IMR-90 (cell line): ENCODE data around the gene CEBPA.

Experiments
- FOS ChIP-seq: fragments of 150-350 bp; IDR thresholded peaks from 2 replicates; pipeline ENCODE4 v1.6.1; 2016; ENCODE audit warnings: low read depth, low read length
- MAZ ChIP-seq: IDR thresholded peaks from 2 replicates; pipeline ENCODE4 v1.6.1; 2012; ENCODE audit warnings: low read depth, mild to moderate bottlenecking, low read length, improper control_type of control experiment, moderate library complexity, borderline replicate concordance
- RCOR1 ChIP-seq: IDR thresholded peaks from 2 replicates; pipeline ENCODE4 v1.6.1; 2012; ENCODE audit warnings: mild to moderate bottlenecking, low read length, improper control_type of control experiment; ENCODE audit not compliant: insufficient replicate concordance
- TF ChIP-seq, protein P1 (sequence below): conservative IDR thresholded peaks from 2 replicates; pipeline ENCODE4 v1.5.1; 2012; ENCODE audit warnings: mild to moderate bottlenecking, low read depth, low read length, improper control_type of control experiment

DNA sequence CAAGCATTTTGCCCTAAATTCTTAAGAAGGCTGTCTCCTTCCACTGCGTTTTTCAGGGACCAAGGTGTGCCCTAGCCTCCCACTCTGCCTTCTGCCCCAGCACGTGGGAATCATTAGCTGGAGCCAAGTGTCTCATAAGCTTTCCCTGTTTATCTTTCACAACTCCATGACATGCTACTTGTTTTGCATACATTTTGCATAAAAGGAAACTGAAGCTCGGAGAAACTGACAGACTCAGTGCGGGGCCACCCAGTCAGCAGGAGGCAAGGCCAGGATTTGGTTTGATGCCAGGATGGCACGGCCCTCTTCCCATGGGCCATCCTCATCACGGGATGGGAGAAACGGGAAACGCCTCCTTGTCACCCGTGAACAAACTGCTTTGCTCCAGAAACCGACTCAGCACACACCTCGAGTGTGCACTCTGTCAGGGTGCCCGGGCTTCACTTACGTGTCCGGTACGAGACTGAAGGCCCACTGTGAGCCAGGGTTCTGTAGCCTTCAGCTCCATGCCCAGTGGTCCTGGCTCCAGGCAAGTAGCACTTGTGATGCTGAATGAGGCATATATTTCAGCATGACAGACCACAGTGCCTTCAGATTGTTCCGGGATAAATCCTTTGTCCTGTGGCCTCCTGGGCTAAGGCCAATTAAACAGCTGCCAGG is 9.6 kb downstream of the CEBPA start:
- TF ChIP-seq, protein P1, sequence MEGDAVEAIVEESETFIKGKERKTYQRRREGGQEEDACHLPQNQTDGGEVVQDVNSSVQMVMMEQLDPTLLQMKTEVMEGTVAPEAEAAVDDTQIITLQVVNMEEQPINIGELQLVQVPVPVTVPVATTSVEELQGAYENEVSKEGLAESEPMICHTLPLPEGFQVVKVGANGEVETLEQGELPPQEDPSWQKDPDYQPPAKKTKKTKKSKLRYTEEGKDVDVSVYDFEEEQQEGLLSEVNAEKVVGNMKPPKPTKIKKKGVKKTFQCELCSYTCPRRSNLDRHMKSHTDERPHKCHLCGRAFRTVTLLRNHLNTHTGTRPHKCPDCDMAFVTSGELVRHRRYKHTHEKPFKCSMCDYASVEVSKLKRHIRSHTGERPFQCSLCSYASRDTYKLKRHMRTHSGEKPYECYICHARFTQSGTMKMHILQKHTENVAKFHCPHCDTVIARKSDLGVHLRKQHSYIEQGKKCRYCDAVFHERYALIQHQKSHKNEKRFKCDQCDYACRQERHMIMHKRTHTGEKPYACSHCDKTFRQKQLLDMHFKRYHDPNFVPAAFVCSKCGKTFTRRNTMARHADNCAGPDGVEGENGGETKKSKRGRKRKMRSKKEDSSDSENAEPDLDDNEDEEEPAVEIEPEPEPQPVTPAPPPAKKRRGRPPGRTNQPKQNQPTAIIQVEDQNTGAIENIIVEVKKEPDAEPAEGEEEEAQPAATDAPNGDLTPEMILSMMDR: no peak
- no peak for TF ChIP-seq FOS
- no peak for TF ChIP-seq MAZ
- no peak for TF ChIP-seq RCOR1
